Measurements from ENCODE around the gene CLCN2.

DNA sequence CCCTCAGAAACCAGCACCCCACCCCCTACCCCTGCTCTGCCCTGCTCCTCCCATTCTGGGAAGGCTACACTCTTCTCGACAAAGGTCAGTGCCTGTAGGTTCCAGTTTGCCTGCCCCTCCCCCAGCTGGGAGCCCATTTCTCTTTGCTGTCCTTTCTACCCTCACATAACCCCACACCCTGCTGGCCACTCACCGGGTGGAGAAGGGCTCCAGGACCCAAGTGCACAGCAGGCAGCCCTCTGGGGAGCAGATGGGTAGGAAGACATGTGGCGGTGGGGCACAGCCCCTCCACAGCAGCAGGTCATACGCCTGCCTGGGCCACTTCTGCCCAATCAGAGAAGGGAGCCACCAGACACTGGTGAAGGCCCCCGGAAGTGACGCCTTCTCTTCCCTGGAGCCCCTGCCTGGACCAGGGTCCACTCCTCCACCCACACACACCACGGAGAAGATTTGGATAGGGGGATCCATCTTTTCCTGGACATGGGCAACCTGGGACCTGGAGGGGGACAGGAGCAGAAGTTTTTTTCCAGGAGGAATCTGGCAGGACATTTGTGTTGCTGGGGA, 16.6 kb upstream of the CLCN2 start, which contains the start of gene THPO:
- TF ChIP-seq POLR2A (IDR thresholded peaks at IDR 0.05), result no peak
- TF ChIP-seq, protein P1, sequence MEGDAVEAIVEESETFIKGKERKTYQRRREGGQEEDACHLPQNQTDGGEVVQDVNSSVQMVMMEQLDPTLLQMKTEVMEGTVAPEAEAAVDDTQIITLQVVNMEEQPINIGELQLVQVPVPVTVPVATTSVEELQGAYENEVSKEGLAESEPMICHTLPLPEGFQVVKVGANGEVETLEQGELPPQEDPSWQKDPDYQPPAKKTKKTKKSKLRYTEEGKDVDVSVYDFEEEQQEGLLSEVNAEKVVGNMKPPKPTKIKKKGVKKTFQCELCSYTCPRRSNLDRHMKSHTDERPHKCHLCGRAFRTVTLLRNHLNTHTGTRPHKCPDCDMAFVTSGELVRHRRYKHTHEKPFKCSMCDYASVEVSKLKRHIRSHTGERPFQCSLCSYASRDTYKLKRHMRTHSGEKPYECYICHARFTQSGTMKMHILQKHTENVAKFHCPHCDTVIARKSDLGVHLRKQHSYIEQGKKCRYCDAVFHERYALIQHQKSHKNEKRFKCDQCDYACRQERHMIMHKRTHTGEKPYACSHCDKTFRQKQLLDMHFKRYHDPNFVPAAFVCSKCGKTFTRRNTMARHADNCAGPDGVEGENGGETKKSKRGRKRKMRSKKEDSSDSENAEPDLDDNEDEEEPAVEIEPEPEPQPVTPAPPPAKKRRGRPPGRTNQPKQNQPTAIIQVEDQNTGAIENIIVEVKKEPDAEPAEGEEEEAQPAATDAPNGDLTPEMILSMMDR (IDR thresholded peaks at IDR 0.05), result no peak
